Activated CD8-positive, alpha-beta memory T cell treated with anti-CD3 and anti-CD28 coated beads for 36 hours (primary cell): ENCODE measurements around the gene SLC22A31. TPM values are rescaled to one million over a fixed set of nuclear protein-coding genes. Genes with fewer than 3 reads are reported as not detected.

Experiments used
- CTCF ChIA-PET: fragments of 350-600 bp; sonication (Branson Sonifier 250); formaldehyde crosslinking; loops from one replicate; lab custom pipeline; 2021; ENCODE audit warnings: antibody characterized with exemption; lab: Charles Lee
- POLR2A ChIA-PET: fragments of 350-600 bp; sonication (Branson Sonifier 250); formaldehyde crosslinking; loops from one replicate; lab custom pipeline; 2021; ENCODE audit warnings: antibody characterized with exemption; lab: Charles Lee
- total RNA-seq, 2 experiments: library from RNA; stranded (reverse); gene quantifications; one replicate each; pipeline ENCODE4 v1.2.3, GENCODE V29; 2021

The SLC22A31 gene
- total RNA-seq, 2 experiments from 2014 or later, result not detected

GRCh38 chr16:89219365-89219764, 19.0 kb upstream of the SLC22A31 start:
- ChIA-PET POLR2A (no interaction called here), CTCF (interaction anchor here (1.0 kb wide), 1 partner anchor 21 kb away, joined by 4 read pairs; no protein-coding TSS in a partner anchor)

- ChIA-PET POLR2A (interaction anchor here (1.2 kb wide), 1 partner anchor 30 kb away, joined by 4 read pairs; no protein-coding TSS in a partner anchor), CTCF (interaction anchor here (0.6 to 1.4 kb wide), 5 partner anchors 23 to 504 kb away, joined by 3 to 4 read pairs (median 3); no protein-coding TSS in a partner anchor)
These were observed 17.3 kb upstream of the SLC22A31 start, which contains the start of gene ZNF778 for GRCh38 chr16:89217388-89218191. Gene ZNF778 (plus strand): TSS chr16:89217703. CDS start chr16:89221128, 3,425 bp downstream.

- ChIA-PET POLR2A (interaction anchor here (1.2 kb wide), 1 partner anchor 30 kb away, joined by 4 read pairs; no protein-coding TSS in a partner anchor), CTCF (interaction anchor here (1.0 kb wide), 1 partner anchor 364 kb away, joined by 4 read pairs; no protein-coding TSS in a partner anchor)
These were observed 16.7 kb upstream of the SLC22A31 start for GRCh38 chr16:89217138-89217387.

- CTCF ChIA-PET, result interaction anchor here (0.6 to 1.0 kb wide), 3 partner anchors 46 to 363 kb away, joined by 3 to 4 read pairs (median 4); no protein-coding TSS in a partner anchor
These were observed 16.2 kb upstream of the SLC22A31 start for GRCh38 chr16:89216315-89217137.

GRCh38 chr16:89210904-89211515, 10.7 kb upstream of the SLC22A31 start:
- ChIA-PET POLR2A (no interaction called here), CTCF (no interaction called here)

More at GRCh38 chr16:89216315-89217137, 16.2 kb upstream of the SLC22A31 start:
- POLR2A ChIA-PET, result no interaction called here

GRCh38 chr16:89210165-89210903, 10.0 kb upstream of the SLC22A31 start:
- ChIA-PET CTCF (no interaction called here), POLR2A (no interaction called here)

- ChIA-PET POLR2A (no interaction called here), CTCF (no interaction called here)
These were observed 9.2 kb upstream of the SLC22A31 start for GRCh38 chr16:89209522-89210044.

GRCh38 chr16:89207993-89208392, 7.7 kb upstream of the SLC22A31 start:
- ChIA-PET CTCF (no interaction called here), POLR2A (no interaction called here)

- ChIA-PET CTCF (no interaction called here), POLR2A (no interaction called here)
These were observed 2.3 kb upstream of the SLC22A31 start for GRCh38 chr16:89202422-89203215.

- POLR2A ChIA-PET, result no interaction called here
- CTCF ChIA-PET, result no interaction called here
These were observed 1.4 kb upstream of the SLC22A31 start for GRCh38 chr16:89201439-89202377.

- POLR2A ChIA-PET, result no interaction called here
- CTCF ChIA-PET, result no interaction called here
These were observed 594 bp upstream of the SLC22A31 start for GRCh38 chr16:89200850-89201411.

- POLR2A ChIA-PET, result no interaction called here
- CTCF ChIA-PET, result no interaction called here
These were observed 855 bp downstream of the SLC22A31 start for GRCh38 chr16:89199241-89200123.

GRCh38 chr16:89198417-89199240, 1.7 kb downstream of the SLC22A31 start:
- CTCF ChIA-PET, result no interaction called here
- POLR2A ChIA-PET, result no interaction called here

GRCh38 chr16:89197633-89198416, 2.5 kb downstream of the SLC22A31 start:
- CTCF ChIA-PET, result no interaction called here
- POLR2A ChIA-PET, result no interaction called here
